C4-2B (cell line): Measurements from ENCODE around the gene STK4.

Experiments used
- CTCF ChIP-seq: fragments of 450-650 bp; conservative IDR thresholded peaks from 2 replicates; pipeline ENCODE4 v1.5.1; 2017; ENCODE audit warnings: mild to moderate bottlenecking
- ZFX ChIP-seq: fragments of 450-650 bp; IDR thresholded peaks from 2 replicates; pipeline ENCODE4 v1.6.1; 2017

- TF ChIP-seq CTCF (no peak), ZFX (no peak)
These were observed 24.1 kb downstream of the STK4 start for GRCh38 chr20:44990425-44990824.
